DMS 273 (cell line): ENCODE measurements around the gene MPND.
"Not testable (repeated sequence)": the region's sequence is repeated elsewhere in the genome, so short reads cannot be mapped to it uniquely, and the experiment has no call there.

Experiments used
- DNase-seq: peaks from one replicate; lab custom pipeline; 2025; ENCODE audit not compliant: unreplicated experiment; lab: John Stamatoyannopoulos, UW

Gene MPND

DNA sequence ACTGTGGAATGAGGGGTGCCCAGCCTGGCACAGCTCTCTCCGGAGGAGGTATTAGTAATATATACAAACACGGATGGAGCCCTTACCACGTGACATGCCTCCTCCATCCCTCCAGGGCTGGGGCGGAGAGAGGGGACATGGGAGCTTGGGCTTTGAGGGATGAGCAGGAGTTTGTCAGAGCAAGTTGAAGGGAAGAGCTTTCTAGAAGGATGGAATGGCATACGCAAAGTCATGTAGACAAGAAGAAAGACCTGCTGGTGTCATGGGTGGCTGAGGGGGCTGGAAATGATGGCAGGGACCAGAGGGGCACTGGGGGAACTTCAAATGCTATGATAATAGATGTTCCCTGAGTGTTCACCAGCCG is 2.6 kb downstream of the MPND start:
- DNase-seq = no peak

DNA sequence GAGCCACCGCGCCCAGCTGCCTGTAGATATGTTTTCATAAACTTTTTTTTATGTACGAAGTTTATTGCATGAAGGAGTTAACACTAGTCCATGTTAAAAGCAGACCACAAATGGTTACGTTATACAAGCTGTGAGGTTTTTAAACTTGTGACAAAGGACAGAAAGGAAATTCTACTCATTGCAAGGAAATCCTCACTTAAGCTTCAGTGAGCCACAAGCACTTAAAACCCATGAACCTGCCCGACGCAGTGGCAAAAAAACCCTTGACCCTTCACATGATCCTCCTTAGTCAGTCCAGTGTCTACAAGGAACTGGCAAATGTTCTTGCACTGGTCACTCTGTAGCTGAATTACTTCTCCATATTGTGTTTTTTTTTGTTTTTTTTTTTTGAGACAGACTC is 4.2 kb downstream of the MPND start:
- DNase-seq = no peak

GRCh38 chr19:4349225-4349624 is 5.9 kb downstream of the MPND start:
- DNase-seq = not testable (repeated sequence)

DNA sequence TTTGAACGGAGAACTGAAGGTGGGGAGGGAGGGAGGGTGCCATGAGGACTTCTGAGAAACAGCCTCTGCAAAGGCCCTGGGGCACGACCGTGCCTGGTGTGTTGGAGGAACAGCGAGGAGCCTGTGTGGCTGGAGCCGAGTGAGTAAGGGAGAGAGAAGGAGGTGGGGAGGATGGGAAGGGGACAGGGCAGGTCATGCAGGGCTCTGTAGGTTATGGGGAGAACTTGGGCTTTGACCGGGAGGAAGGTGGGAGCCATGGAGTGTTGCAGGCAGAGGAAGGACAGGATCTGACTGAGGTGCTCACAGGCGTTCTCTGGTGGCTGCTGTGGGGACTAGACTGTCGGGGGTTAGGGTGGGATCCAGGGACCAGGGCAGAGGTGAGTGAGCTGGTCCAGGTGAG is 6.7 kb downstream of the MPND start:
- DNase-seq = no peak

DNA sequence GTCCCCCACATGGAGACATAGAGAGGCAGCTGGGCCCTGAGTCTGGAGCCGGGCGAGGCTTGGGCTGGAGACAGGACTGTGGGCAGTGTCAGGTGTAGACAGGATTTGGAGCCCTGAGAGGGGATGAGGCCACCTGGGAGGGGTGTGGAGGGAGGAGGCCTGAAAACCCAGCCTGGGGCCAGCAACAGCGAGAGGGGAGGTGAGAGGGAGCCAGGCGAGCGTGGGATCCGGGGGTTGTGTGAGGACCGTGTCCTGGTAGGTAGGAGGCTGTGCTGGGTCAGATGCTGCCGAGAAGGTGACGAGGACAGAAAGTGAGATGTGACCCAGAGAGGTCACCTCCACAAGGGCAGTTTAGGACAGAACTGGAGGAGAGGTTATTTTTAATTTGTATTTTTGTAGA is 7.4 kb downstream of the MPND start:
- DNase-seq = no peak

DNA sequence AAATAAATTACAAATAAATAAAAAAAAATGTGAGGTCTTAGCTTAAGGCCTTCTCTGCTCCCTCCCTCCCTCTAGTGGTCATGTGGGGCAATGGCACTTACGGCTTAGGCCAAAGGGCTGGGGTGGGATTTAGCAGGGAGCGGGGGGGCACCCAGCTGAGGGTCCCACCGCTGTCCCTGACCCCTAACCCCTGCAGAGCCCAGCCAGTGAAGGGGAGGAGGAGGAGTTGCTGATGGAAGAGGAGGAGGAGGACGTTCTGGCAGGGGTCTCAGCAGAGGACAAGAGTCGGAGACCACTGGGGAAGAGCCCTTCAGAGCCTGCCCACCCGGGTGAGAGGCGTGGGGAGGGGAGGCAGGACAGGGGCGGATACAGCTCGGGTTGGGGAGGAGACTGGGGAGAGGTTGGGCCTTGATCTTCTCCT is 9.3 kb downstream of the MPND start:
- DNase-seq = peak; percentile 82

DNA sequence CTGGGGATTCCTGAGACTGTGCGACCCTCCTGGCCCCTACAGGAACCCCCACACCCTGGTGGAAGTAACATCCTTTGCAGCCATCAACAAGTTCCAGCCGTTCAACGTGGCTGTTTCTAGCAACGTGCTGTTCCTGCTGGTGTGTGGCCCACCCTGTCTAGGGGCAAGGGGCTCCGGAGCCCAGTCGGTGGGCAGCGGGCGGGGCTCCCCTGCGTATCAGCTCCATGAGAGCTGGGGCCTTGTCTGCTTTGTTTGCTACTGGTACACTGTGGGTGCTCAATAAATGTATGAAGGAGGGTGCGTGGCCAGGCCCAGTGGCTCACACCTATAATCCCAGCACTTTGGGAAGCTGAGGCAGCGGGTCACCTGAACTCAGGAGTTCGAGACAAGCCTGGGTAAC is 10.9 kb downstream of the MPND start:
- no peak for DNase-seq

GRCh38 chr19:4354897-4355296 is 11.5 kb downstream of the MPND start:
- DNase-seq = no peak

DNA sequence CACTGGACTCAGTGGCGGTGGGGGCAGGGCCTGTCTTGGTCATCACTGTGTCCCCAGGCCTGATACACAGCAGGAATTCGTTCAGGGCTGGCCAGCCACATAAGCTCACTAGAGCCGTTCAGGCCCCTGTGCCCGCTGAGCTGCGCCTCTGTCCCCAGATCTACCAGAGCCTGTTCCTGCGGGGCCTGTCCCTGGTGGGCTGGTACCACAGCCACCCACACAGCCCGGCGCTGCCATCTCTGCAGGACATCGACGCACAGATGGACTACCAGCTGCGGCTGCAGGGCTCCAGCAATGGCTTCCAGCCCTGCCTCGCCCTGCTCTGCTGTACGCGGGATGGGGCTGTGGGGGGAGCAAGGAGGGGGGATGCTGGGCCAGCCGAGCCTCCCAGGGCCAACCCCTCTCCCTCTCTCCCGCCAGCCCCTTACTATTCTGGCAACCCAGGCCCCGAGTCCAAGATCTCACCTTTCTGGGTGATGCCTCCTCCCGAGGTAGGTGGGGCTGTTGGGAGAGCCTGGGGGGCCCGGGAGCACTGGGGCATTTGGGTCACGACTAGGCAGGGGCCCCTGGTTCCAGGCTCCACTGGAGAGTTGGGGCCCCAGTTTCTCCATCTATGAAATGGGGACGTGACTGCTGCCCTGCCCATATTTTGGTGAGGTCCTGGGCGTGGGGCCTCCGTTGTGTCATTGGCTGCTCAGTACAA is 13.9 kb downstream of the MPND start:
- DNase-seq = peak; percentile 77

GRCh38 chr19:4357921-4358326 is 14.6 kb downstream of the MPND start:
- no peak for DNase-seq

- DNase-seq = no peak
These were observed 15.6 kb downstream of the MPND start for GRCh38 chr19:4358709-4359626.

DNA sequence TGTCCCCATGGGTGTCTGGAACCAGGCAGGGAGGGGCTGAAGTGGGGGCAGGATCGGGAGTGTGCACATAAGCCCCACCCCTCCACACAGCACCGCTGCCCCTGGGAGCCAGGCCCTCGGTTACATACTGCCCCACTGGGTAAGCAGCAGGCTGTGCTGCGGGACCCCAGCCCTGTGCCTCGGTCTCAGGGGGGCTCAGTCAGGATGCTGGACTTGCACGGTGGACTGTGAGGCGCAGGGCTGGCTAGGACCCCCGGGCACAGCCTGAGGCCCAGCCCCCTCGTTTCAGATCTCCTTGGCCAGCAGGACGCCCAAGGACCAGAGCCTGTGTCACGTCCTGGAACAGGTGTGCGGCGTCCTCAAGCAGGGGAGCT is 16.3 kb downstream of the MPND start:
- no peak for DNase-seq

GRCh38 chr19:4360081-4360569 is 16.8 kb downstream of the MPND start:
- no peak for DNase-seq

- peak; percentile 67 for DNase-seq
These were observed 17.3 kb downstream of the MPND start for GRCh38 chr19:4360641-4361151.

DNA sequence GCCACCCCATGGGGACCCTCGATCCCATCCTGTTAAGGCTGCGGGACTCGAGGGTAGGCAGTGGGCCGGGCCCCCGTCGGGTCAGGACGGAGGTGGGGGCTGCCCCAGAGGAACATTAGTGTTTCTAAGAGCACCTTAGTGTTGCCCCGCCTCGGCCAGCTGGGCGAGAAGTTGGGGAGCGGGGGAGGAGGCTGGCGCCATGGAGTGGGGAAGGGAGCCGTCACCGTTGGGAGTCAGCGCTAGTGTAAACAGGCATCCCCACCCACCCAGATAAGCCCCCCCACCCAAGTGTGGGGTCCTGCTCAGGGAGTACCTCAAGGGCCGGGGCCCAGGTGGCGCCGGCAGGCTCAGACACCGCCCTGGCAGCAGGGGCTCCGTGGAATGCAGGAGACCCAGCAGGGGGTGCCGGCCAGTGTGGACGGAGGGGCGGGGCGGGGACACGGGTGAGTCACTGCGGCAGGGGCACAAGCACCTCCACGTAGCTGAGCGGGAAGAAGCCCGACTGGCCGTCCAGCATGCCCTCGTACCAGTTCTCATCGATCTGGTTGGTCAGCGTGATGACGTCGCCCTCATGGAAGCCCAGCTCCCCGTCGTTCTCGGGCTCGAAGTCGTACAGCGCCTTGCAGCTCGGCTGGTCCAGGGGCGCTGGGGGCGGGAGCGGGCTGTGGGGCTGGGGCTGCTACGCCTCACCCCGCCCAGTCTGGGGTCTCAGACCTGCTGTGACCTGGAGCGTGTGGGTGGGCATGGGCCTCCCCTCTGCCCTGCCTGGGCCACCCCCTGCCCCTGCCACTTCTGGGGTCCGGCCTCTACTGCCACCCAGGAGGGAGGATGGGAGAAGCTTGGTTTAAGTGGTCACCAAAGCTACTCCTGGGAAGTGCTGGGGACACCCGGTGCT is 18.0 kb downstream of the MPND start:
- no peak for DNase-seq

DNA sequence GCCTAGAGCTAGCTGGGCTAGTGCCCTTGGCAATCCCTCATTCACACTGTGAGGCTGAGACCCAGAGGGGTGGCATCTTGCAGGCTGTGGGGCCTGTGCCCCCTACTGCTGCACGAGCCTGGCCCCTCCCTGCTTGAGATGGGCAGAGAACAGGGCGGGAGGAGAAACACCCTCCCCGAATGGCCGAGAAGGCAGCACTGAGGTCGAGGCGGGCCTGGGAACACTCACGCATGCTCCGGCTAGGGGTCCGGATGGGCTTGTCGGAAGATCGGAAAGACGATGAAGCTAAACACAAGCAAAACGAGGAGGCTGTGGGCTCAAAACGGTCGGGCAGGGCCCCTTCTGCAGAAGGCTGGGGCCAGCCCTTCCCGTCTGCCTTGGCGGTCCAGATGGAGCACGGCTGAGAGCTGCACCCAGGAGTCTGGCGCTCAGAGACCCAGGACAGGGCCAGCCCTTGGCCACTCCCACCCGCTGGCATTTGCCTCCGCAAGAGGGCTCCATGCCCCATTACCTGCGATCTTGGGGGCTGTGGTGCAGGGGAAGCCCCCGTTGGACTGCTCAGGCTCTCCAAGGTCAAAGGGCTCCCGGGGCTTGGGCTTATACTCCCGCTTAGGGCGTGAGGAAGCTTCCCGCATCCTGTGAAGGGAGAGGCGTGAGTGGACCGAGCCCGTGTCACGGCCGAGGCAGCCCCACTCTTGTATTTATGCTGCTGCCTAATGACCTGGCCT is 18.9 kb downstream of the MPND start:
- DNase-seq = peak; percentile 44

GRCh38 chr19:4362831-4363545 is 19.6 kb downstream of the MPND start:
- DNase-seq = peak; percentile 60

- DNase-seq = no peak
These were observed 20.4 kb downstream of the MPND start for GRCh38 chr19:4363571-4364304.

DNA sequence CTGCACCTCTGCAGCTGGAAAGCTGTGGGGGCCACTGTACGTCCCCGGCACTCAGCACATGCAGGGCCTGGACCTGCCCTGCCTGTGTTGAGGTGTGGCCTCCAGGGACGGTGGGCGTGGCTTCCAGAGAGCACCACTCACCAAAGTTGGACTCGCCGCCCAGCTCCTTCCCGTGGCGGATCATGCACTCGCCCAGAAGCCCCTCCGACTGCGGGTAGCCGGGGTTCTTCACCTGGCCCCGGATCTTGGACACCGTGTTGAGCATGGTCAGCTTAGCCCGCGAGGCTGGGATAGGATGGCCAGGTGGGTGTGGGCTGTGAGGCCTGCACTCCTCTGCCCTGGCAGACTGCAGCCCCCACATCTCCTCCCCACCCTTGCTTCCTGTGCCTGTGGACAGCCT is 22.0 kb downstream of the MPND start:
- DNase-seq = no peak
